ENCODE measurements around the gene RET. TPM values are rescaled to one million over a fixed set of nuclear protein-coding genes. Genes with fewer than 3 reads are reported as not detected.

RET gene
- total and polyA plus RNA-seq, 2 experiments from 2014 or later, result 0.50 TPM; not detected in 1

DNA sequence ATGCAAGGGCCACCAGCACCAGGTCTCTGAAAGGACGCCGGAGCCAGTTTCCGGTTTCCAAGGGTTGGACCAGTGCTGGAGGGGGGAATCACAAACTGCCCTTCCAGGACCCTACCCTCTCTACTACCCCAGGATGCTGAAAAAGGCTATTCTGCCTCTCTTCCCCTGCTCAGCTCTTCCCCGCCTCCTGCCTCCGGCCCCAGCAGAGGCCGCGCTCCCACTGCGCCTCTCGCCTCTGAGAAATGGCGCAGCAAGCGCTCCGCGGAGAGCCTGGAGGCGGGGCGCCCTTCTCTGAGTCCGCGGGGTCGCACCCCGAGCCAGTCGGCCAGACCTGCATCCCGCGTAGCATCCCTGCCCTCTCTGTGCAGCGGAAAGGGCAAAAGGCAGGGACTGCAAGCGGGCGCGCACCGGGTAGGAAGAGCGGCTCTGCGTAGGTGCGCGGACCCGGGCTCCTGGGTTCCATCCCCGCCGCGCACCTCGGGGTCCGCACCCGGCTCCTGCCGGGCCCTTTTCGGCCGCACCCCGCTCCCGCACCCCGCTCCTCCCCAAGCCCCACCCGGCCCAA lies 476 bp upstream of the RET start:
- Histone ChIP-seq H3K36me3 (replicated peaks; ENCODE audit: insufficient read depth, low read depth) (no peaks in the 10 kb centered on the region), H3K4me1 (ENCODE audit: insufficient read depth) (no peaks in the 10 kb centered on the region), H4K20me1 (ENCODE audit: insufficient read depth, poor library complexity, severe bottlenecking) (no peaks in the 10 kb centered on the region), H3K4me2 (peak overlapping the region; percentile 90), H3K79me2 (no peaks in the 10 kb centered on the region), H3K4me3 (no peak overlapping the region), H3K9me2 (replicated peaks; ENCODE audit: insufficient read depth) (no peaks in the 10 kb centered on the region), H3K27ac (no peak overlapping the region), H3K9me3 (ENCODE audit: low read depth) (no peaks in the 10 kb centered on the region), H3K27me3 (peaks cover 52% of the 10 kb centered on the region), H2AFZ (no peak overlapping the region)
- 6% methylated on average over 23 of the region's 45 CpGs for WGBS (ENCODE audit: low lambda C conversion rate, missing lambda C conversion rate)
- DNase-seq (ENCODE audit: low spot score), result no peak
- TF ChIP-seq CTCF (IDR thresholded peaks at IDR 0.05; ENCODE audit: poor library complexity), result no peak
- TF ChIP-seq EZH2 (IDR thresholded peaks at IDR 0.05; ENCODE audit: borderline replicate concordance), result peak; percentile 1
- TF ChIP-seq EZH2phosphoT487 (IDR thresholded peaks at IDR 0.05; ENCODE audit: low read depth, severe bottlenecking, unreplicated experiment), result no peak

DNA sequence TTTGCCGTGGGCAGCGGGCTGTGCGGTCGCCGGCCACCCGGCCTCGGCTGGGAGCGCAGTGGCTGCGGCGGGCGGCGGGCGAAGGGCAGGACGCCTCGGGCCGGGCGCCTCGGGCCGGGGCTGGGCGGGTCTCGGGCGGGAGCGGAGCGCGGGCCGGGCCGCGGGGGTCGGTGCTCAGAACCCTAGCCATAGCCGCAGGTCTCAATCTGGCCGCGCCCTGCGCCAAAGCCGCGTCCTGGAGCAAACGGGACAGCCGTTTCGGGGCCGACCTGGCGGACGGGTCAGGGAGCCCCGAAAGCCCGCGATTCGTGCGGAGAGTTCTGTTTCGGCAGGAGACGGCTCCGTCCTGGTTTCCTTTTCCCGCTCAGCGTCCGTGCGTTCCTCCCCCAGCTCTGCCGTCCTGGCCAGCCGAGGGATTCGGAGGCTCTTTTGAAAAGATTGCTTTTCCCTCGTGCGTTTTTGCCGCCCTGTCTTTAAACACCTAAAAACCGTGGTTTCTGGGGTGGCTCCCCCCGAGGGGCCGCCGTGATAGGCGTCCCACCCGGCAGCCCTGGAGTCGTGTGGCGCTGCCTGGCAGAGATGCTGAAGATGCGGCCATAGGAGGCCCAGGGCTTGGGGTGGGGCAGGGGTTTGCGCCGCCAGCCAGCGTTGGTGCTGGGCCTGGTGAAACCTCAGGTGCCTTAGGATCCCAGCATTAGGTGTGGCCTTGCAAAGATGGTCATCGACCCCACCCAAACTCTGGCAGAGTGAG lies 727 bp downstream of the RET start:
- H3K4me3 ChIP-seq, result no peak overlapping the region
- TF ChIP-seq EZH2phosphoT487 (IDR thresholded peaks at IDR 0.05; ENCODE audit: low read depth, severe bottlenecking, unreplicated experiment) (no peak), CTCF (IDR thresholded peaks at IDR 0.05; ENCODE audit: poor library complexity) (no peak), EZH2 (IDR thresholded peaks at IDR 0.05; ENCODE audit: borderline replicate concordance) (no peak)
- no peaks in the 10 kb centered on the region for H3K36me3 ChIP-seq (replicated peaks; ENCODE audit: insufficient read depth, low read depth)
- no peak overlapping the region for H3K27ac ChIP-seq
- no peak for DNase-seq (ENCODE audit: low spot score)
- 9% methylated on average over 38 of the region's 72 CpGs for WGBS (ENCODE audit: low lambda C conversion rate, missing lambda C conversion rate)
- peak overlapping the region; percentile 90 for H3K4me2 ChIP-seq
- H3K27me3 ChIP-seq, result peaks cover 52% of the 10 kb centered on the region
- H4K20me1 ChIP-seq (ENCODE audit: insufficient read depth, poor library complexity, severe bottlenecking), result no peaks in the 10 kb centered on the region
- no peaks in the 10 kb centered on the region for H3K9me2 ChIP-seq (replicated peaks; ENCODE audit: insufficient read depth)
- no peaks in the 10 kb centered on the region for H3K4me1 ChIP-seq (ENCODE audit: insufficient read depth)
- no peak overlapping the region for H2AFZ ChIP-seq
- H3K9me3 ChIP-seq (ENCODE audit: low read depth), result no peaks in the 10 kb centered on the region
- no peaks in the 10 kb centered on the region for H3K79me2 ChIP-seq

GRCh38 chr10:43078175-43078985 lies 1.5 kb downstream of the RET start:
- no peak for TF ChIP-seq EZH2 (IDR thresholded peaks at IDR 0.05; ENCODE audit: borderline replicate concordance)
- no peak for TF ChIP-seq CTCF (IDR thresholded peaks at IDR 0.05; ENCODE audit: poor library complexity)
- no peak for TF ChIP-seq EZH2phosphoT487 (IDR thresholded peaks at IDR 0.05; ENCODE audit: low read depth, severe bottlenecking, unreplicated experiment)
- no peaks in the 10 kb centered on the region for H3K79me2 ChIP-seq
- WGBS (ENCODE audit: low lambda C conversion rate, missing lambda C conversion rate), result 77% methylated on average over 14 of the region's 14 CpGs
- H3K4me2 ChIP-seq, result peak overlapping the region; percentile 90
- H3K36me3 ChIP-seq (replicated peaks; ENCODE audit: insufficient read depth, low read depth), result no peaks in the 10 kb centered on the region
- H3K9me2 ChIP-seq (replicated peaks; ENCODE audit: insufficient read depth), result no peaks in the 10 kb centered on the region
- DNase-seq (ENCODE audit: low spot score), result no peak
- H4K20me1 ChIP-seq (ENCODE audit: insufficient read depth, poor library complexity, severe bottlenecking), result no peaks in the 10 kb centered on the region
- H3K9me3 ChIP-seq (ENCODE audit: low read depth), result no peaks in the 10 kb centered on the region
- H3K27me3 ChIP-seq, result peaks cover 52% of the 10 kb centered on the region
- H3K4me1 ChIP-seq (ENCODE audit: insufficient read depth), result no peaks in the 10 kb centered on the region
- no peak overlapping the region for H2AFZ ChIP-seq
- no peak overlapping the region for H3K4me3 ChIP-seq
- H3K27ac ChIP-seq, result no peak overlapping the region

Measured in hepatocyte (in vitro differentiated cells).